BJ (cell line): Measurements from ENCODE around the gene STYXL1. TPM values are rescaled to one million over a fixed set of nuclear protein-coding genes. Genes with fewer than 3 reads are reported as not detected.

ENCODE experiments used
- CTCF ChIA-PET: fragments of 350-600 bp; formaldehyde crosslinking; extraction: SDS; loops from one replicate; lab custom pipeline; 2021; ENCODE audit warnings: antibody characterized with exemption, inconsistent platforms; lab: Yijun Ruan, JAX
- POLR2A ChIA-PET: fragments of 300-600 bp; sonication (Branson Sonifier 250); formaldehyde crosslinking; extraction: SDS; loops from one replicate; lab custom pipeline; 2021; ENCODE audit warnings: antibody characterized with exemption; lab: Charles Lee
- DNase-seq: peaks from one replicate; pipeline ENCODE4 v3.0.0-alpha.2; 2011; ENCODE audit warnings: low read depth
- H3K27me3 ChIP-seq: 2 replicates; pipeline ENCODE4 v1.6.0; 2011; ENCODE audit warnings: low read length; ENCODE audit not compliant: control insufficient read depth, insufficient read depth
- H3K36me3 ChIP-seq: 2 replicates; pipeline ENCODE4 v1.5.1; 2011; ENCODE audit warnings: low read length; ENCODE audit not compliant: control insufficient read depth, insufficient read depth
- H3K4me3 ChIP-seq: 2 replicates; pipeline ENCODE4 v1.5.1; 2011; ENCODE audit warnings: low read depth, mild to moderate bottlenecking, control low read depth, low read length
- CTCF ChIP-seq: IDR thresholded peaks from 2 replicates; pipeline ENCODE4 v1.5.1; 2011; ENCODE audit warnings: low read depth, mild to moderate bottlenecking, control low read depth, inconsistent platforms, low read length, moderate library complexity; ENCODE audit not compliant: insufficient read depth
- polyA plus RNA-seq: library from polyadenylated mRNA; depleted of rRNA; stranded (reverse); fragments of >200 nt; gene quantifications from 2 replicates; pipeline ENCODE4 v1.2.3, GENCODE V29; 2011

Gene STYXL1
- polyA plus RNA-seq, 1 experiment: 64.7 TPM

DNA sequence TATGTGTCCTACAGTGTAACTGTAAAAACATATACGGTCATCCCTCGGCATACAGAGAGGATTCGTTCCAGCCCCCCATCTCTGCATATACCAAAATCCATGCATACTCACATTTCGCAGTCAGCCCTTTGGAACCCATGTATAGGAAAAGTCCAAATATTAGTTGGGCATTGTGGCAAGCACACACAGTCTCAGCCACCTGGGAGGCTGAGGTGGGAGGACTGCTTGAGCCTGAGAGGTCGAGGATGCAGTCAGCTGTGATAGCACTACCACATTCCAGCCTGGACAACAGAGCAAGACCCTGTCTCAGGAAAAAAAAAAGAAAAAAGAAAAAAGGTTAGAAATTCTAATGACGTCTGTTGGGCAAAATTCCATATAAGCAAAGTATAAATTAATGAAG, 29.2 kb upstream of the STYXL1 start:
- Histone ChIP-seq H3K4me3 (no peak overlapping the region), H3K36me3 (no peaks in the 10 kb centered on the region), H3K27me3 (no peaks in the 10 kb centered on the region)
- ChIA-PET POLR2A (no interaction called here), CTCF (no interaction called here)
- DNase-seq: no peak
- no peak for TF ChIP-seq CTCF

- ChIA-PET CTCF (interaction anchor here (1.2 to 1.6 kb wide), 2 partner anchors 188 to 239 kb away, joined by 3 read pairs; no protein-coding TSS in a partner anchor), POLR2A (no interaction called here)
- no peak for TF ChIP-seq CTCF
- H3K27me3 ChIP-seq: no peaks in the 10 kb centered on the region
- H3K4me3 ChIP-seq: no peak overlapping the region
- H3K36me3 ChIP-seq: no peaks in the 10 kb centered on the region
- DNase-seq: no peak
These were observed 27.2 kb upstream of the STYXL1 start for GRCh38 chr7:76074972-76075370.

DNA sequence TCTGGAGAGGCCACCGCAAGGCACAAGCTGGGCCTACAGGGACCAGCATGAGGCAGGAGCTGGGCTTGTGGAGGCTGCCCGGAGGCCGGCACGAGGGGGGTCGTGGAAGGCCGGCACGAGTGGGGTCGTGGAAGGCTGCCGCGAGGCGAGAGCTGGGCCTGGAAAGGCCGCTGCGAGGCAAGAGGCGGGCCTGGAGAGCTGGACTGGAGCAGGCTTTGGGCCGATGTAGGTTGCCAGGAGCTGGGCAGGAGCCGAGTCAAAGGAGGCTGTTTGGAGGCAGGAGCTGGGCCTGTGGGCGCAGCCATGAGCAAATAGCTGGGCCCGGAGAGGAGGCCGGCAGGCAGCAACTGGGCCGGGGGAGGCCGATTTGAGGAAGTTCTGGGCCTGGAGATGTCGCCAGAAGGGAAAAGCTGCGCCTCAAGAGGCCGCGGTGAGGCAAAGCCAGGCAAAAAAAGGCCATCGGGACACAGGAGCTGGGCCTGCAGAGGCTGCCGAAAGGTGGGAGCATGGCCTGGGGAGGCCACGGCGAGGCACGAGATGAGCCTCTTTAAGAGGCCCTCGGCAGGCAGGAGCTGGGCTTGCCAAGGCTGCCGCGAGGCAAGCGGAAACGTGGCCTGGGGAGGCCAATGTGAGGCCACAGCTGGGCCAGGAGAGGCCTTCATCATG, 26.6 kb upstream of the STYXL1 start:
- Histone ChIP-seq H3K27me3 (no peaks in the 10 kb centered on the region), H3K4me3 (no peak overlapping the region), H3K36me3 (no peaks in the 10 kb centered on the region)
- no peak for TF ChIP-seq CTCF
- CTCF ChIA-PET: interaction anchor here (1.2 to 1.6 kb wide), 2 partner anchors 189 to 240 kb away, joined by 3 read pairs; no protein-coding TSS in a partner anchor
- DNase-seq: no peak
- POLR2A ChIA-PET: no interaction called here

DNA sequence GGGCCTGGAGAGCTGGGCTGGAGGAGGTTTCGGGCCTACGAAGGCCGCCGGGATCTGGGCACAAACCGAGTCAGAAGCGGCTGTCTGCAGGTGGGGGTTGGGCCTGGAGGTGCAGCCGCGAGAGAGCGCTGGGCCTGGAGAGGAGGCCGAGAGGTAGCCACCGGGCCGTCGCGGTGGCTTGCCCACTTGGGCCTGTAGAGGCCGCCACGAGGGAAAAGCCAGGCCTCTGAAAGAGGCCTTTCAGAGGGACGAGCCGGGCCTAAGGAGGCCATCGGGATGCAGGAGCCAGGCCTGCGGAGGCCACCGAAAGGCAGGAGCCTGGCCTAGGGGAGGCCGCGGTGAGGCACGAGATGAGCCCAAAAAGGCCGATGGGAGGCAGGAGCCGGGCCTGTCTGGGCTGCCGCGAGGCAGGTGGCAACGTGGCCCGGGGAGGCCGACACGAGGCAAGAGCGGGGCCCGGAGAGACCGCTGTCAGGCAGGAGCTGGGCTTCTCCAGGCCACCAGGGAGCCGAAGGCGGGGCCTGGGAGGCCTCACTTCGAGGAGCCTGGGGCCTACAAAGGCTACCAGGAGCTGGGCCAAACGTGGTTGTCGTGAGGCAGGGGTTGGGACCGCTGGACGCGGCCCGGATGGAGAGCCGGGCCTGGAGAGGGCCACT, 25.7 kb upstream of the STYXL1 start:
- CTCF ChIA-PET: no interaction called here
- no peak overlapping the region for H3K4me3 ChIP-seq

More for the DNA sequence above, 25.7 kb upstream of the STYXL1 start:
- Histone ChIP-seq H3K36me3 (no peaks in the 10 kb centered on the region), H3K27me3 (no peaks in the 10 kb centered on the region)
- no peak for DNase-seq
- no peak for TF ChIP-seq CTCF
- POLR2A ChIA-PET: no interaction called here
